PC-3 (cell line): ENCODE data around the gene DCBLD1. TPM values are rescaled to one million over a fixed set of nuclear protein-coding genes. Genes with fewer than 3 reads are reported as not detected.
A peak's percentile ranks its signal among the peaks of the same experiment; 100 is the strongest.

Experiments
- ATAC-seq: fragments of 200-7000 bp; cut with Tn5 transposase; 2 replicates; pipeline ENCODE4 v1.9.1; 2020; ENCODE audit warnings: mild to moderate bottlenecking, moderate library complexity
- BruUV-seq: library from RNA; stranded (reverse); fragments of 400-500 nt; replicated peaks from 2 replicates; lab custom pipeline; 2021; lab: Mats Ljungman, UMichigan
- CTCF ChIA-PET: fragments of 300-600 bp; sonication (Branson Sonifier 250); formaldehyde crosslinking; loops from one replicate; lab custom pipeline; 2022; ENCODE audit warnings: antibody characterized with exemption; lab: Charles Lee
- POLR2A ChIA-PET: fragments of 300-600 bp; sonication (Branson Sonifier 250); formaldehyde crosslinking; loops from one replicate; lab custom pipeline; 2022; ENCODE audit warnings: antibody characterized with exemption; ENCODE audit not compliant: unreplicated experiment; lab: Charles Lee
- DNase-seq: peaks from one replicate; pipeline ENCODE4 v3.0.0-alpha.2; 2015
- H2AFZ ChIP-seq: fragments of 300-600 bp; sonication (generic); 2 replicates; pipeline ENCODE4 v1.6.0; 2016; ENCODE audit warnings: antibody characterized with exemption, low read length
- H3F3A ChIP-seq: fragments of 300-600 bp; sonication (generic); one replicate; pipeline ENCODE4 v1.6.0; 2017; ENCODE audit warnings: antibody characterized with exemption, low read length, control low read depth, mild to moderate bottlenecking; ENCODE audit not compliant: unreplicated experiment
- H3K27ac ChIP-seq: fragments of 300-600 bp; sonication (generic); 2 replicates; pipeline ENCODE4 v1.5.1; 2016; ENCODE audit warnings: mild to moderate bottlenecking, low read length
- H3K27me3 ChIP-seq: fragments of 300-600 bp; sonication (generic); 2 replicates; pipeline ENCODE4 v1.6.1; 2016; ENCODE audit warnings: low read length, mixed read lengths
- H3K36me3 ChIP-seq: fragments of 300-600 bp; sonication (generic); 2 replicates; pipeline ENCODE4 v1.6.1; 2016; ENCODE audit warnings: low read depth, mixed run types, low read length, mixed read lengths
- H3K4me1 ChIP-seq: fragments of 300-600 bp; sonication (generic); 2 replicates; pipeline ENCODE4 v1.5.1; 2016; ENCODE audit warnings: low read length; ENCODE audit not compliant: insufficient read depth
- H3K4me2 ChIP-seq: fragments of 300-600 bp; sonication (generic); 2 replicates; pipeline ENCODE4 v1.6.0; 2016; ENCODE audit warnings: low read length
- H3K4me3 ChIP-seq: fragments of 300-600 bp; sonication (generic); 2 replicates; pipeline ENCODE4 v1.5.1; 2016; ENCODE audit warnings: mild to moderate bottlenecking, low read length, mixed read lengths
- H3K79me2 ChIP-seq: fragments of 300-600 bp; sonication (generic); 2 replicates; pipeline ENCODE4 v1.6.1; 2017; ENCODE audit warnings: low read length, mixed read lengths
- H3K9ac ChIP-seq: fragments of 300-600 bp; sonication (generic); 2 replicates; pipeline ENCODE4 v1.6.0; 2016; ENCODE audit warnings: mild to moderate bottlenecking, low read length
- H3K9me2 ChIP-seq: fragments of 300-600 bp; sonication (generic); replicated peaks from 2 replicates; pipeline ENCODE4 v1.6.1; 2016; ENCODE audit warnings: mixed run types, low read length, mixed read lengths
- H3K9me3 ChIP-seq: fragments of 300-600 bp; sonication (generic); 2 replicates; pipeline ENCODE4 v1.6.1; 2016; ENCODE audit warnings: low read length, mixed read lengths
- H4K20me1 ChIP-seq: fragments of 300-600 bp; sonication (generic); 2 replicates; pipeline ENCODE4 v1.6.1; 2016; ENCODE audit warnings: low read length, mixed read lengths
- EZH2 ChIP-seq: fragments of 300-600 bp; sonication (generic); IDR thresholded peaks from one replicate; pipeline ENCODE4 v1.6.1; 2017; ENCODE audit warnings: antibody characterized with exemption, mild to moderate bottlenecking, low read length; ENCODE audit not compliant: unreplicated experiment
- EZH2phosphoT487 ChIP-seq: fragments of 300-600 bp; sonication (generic); IDR thresholded peaks from 2 replicates; pipeline ENCODE4 v1.6.1; 2018; ENCODE audit warnings: mild to moderate bottlenecking, antibody characterized with exemption, low read length, borderline replicate concordance
- intact Hi-C: fragments of 100-400 bp; cut with micrococcal nuclease; formaldehyde crosslinking; loops from 2 replicates; pipeline ENCODE4 v1.9.0; 2023
- total RNA-seq: library from RNA; depleted of rRNA; stranded (reverse); fragments of >200 nt; gene quantifications from 2 replicates; pipeline ENCODE4 v1.2.3, GENCODE V29; 2014
- TF ChIP-seq, protein P1 (sequence below): fragments of 300-600 bp; sonication (generic); conservative IDR thresholded peaks from 2 replicates; pipeline ENCODE4 v1.5.1; 2017; ENCODE audit warnings: antibody characterized with exemption, low read depth, mild to moderate bottlenecking, low read length

DCBLD1 gene
- total RNA-seq, 1 experiment from 2014 or later = 35.9 TPM

DNA sequence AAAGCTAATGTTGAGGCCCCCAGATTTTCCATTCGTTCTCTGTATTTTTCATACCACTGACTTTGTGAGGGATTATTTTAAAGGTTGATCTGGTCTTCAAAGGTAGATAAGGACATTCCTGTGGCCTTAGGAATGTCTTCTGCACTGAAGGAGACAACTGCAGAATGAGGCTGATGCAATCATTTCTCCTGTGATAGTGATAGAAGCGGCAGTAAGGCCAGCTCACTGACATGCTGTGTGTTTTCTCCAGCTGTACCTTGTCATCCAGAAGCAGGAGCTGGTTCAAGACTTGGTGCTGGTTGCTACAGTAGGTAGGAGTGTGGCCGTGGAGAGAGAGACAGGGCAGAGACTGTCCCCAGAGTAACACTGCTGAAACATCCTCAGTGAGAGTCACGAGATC is 53.8 kb downstream of the DCBLD1 start:
- H3K9ac ChIP-seq = no peak overlapping the region
- CTCF ChIA-PET = no interaction called here
- no peak overlapping the region for H2AFZ ChIP-seq
- intact Hi-C loops = no loop called here
- no peak for TF ChIP-seq EZH2phosphoT487
- no peak for TF ChIP-seq EZH2
- TF ChIP-seq, protein P1, sequence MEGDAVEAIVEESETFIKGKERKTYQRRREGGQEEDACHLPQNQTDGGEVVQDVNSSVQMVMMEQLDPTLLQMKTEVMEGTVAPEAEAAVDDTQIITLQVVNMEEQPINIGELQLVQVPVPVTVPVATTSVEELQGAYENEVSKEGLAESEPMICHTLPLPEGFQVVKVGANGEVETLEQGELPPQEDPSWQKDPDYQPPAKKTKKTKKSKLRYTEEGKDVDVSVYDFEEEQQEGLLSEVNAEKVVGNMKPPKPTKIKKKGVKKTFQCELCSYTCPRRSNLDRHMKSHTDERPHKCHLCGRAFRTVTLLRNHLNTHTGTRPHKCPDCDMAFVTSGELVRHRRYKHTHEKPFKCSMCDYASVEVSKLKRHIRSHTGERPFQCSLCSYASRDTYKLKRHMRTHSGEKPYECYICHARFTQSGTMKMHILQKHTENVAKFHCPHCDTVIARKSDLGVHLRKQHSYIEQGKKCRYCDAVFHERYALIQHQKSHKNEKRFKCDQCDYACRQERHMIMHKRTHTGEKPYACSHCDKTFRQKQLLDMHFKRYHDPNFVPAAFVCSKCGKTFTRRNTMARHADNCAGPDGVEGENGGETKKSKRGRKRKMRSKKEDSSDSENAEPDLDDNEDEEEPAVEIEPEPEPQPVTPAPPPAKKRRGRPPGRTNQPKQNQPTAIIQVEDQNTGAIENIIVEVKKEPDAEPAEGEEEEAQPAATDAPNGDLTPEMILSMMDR = no peak
- ATAC-seq = no peak
- H3F3A ChIP-seq = no peaks in the 10 kb centered on the region
- H3K27me3 ChIP-seq = no peaks in the 10 kb centered on the region
- H3K27ac ChIP-seq = no peak overlapping the region
- no peaks in the 10 kb centered on the region for H3K9me2 ChIP-seq
- H4K20me1 ChIP-seq = no peaks in the 10 kb centered on the region
- H3K4me2 ChIP-seq = no peak overlapping the region
- DNase-seq = no peak
- no peaks in the 10 kb centered on the region for H3K9me3 ChIP-seq
- H3K4me1 ChIP-seq = peaks cover 15% of the 10 kb centered on the region
- no peak overlapping the region for H3K4me3 ChIP-seq
- no peaks in the 10 kb centered on the region for H3K79me2 ChIP-seq
- POLR2A ChIA-PET = no interaction called here
- peaks cover 21% of the 10 kb centered on the region for H3K36me3 ChIP-seq
- no TSS peak for BruUV-seq

DNA sequence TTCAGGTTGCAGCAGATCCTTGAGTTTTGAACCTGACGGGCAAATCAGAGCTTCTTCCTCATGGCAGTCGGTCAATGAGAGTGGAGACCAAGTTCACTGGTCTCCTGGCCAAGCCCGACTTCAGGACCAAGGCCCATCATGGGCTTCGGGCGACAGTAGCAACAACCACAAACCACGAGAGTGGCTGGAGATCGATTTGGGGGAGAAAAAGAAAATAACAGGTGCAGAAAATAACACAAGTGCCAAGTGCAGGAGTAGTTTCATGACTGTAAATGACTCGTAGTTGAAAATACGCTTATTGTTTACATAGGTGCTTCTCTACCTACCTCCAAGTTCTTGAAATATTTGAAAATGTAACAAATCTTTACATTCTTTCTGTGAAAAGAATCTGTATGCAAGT is 56.1 kb downstream of the DCBLD1 start:
- Histone ChIP-seq H3K79me2 (no peaks in the 10 kb centered on the region), H4K20me1 (no peaks in the 10 kb centered on the region), H2AFZ (no peak overlapping the region), H3K36me3 (peaks cover 21% of the 10 kb centered on the region), H3K9ac (no peak overlapping the region), H3K9me3 (no peaks in the 10 kb centered on the region), H3F3A (no peaks in the 10 kb centered on the region), H3K27ac (no peak overlapping the region), H3K9me2 (no peaks in the 10 kb centered on the region), H3K4me3 (no peak overlapping the region), H3K4me2 (no peak overlapping the region), H3K27me3 (no peaks in the 10 kb centered on the region), H3K4me1 (peaks cover 15% of the 10 kb centered on the region)
- ChIA-PET CTCF (no interaction called here), POLR2A (no interaction called here)
- ATAC-seq = no peak
- DNase-seq = peak; percentile 21
- BruUV-seq = no TSS peak
- no peak for TF ChIP-seq EZH2phosphoT487
- TF ChIP-seq EZH2 = no peak
- TF ChIP-seq, protein P1 = no peak
- intact Hi-C loops = no loop called here

DNA sequence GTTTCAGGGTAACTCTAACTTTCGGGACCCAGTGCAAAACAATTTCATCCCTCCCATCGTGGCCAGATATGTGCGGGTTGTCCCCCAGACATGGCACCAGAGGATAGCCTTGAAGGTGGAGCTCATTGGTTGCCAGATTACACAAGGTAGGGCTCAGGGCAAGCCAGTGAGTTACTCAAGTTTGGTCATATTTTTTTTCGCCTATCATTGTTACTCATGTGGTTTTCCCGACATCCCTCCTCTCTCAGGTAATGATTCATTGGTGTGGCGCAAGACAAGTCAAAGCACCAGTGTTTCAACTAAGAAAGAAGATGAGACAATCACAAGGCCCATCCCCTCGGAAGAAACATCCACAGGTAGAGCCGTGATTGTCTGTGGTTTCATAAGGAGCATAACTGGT is 58.2 kb downstream of the DCBLD1 start:
- no peak overlapping the region for H3K4me2 ChIP-seq
- ATAC-seq = no peak
- H3K79me2 ChIP-seq = no peaks in the 10 kb centered on the region
- POLR2A ChIA-PET = no interaction called here
- peak overlapping the region; percentile 14; the same call in 1 of the 2 replicates for H3K27ac ChIP-seq
- peaks cover 4% of the 10 kb centered on the region for H3F3A ChIP-seq
- TF ChIP-seq EZH2 = no peak
- TF ChIP-seq, protein P1 = no peak
- no TSS peak for BruUV-seq
- no peaks in the 10 kb centered on the region for H4K20me1 ChIP-seq
- no peaks in the 10 kb centered on the region for H3K27me3 ChIP-seq
- H3K9me3 ChIP-seq = no peaks in the 10 kb centered on the region
- H2AFZ ChIP-seq = no peak overlapping the region
- intact Hi-C loops = no loop called here
- no peak overlapping the region for H3K4me3 ChIP-seq
- peaks cover 21% of the 10 kb centered on the region for H3K36me3 ChIP-seq
- H3K4me1 ChIP-seq = peaks cover 30% of the 10 kb centered on the region
- no peaks in the 10 kb centered on the region for H3K9me2 ChIP-seq
- DNase-seq = peak; percentile 70
- H3K9ac ChIP-seq = no peak overlapping the region
- CTCF ChIA-PET = no interaction called here
